ENCODE data around the gene CELA2B. TPM values are rescaled to one million over a fixed set of nuclear protein-coding genes. Genes with fewer than 3 reads are reported as not detected.

The CELA2B gene
- total RNA-seq, 3 donors from 2014 or later (not counting 1 experiment from before 2014, with no cell fraction given), result not detected

- no peak for TF ChIP-seq CTCF (IDR thresholded peaks at IDR 0.05)
- no peak for DNase-seq
- no peaks in the 10 kb centered on the region for H3K9me3 ChIP-seq (ENCODE audit: control insufficient read depth, insufficient read depth, low read length)
- no peak overlapping the region for H3K4me3 ChIP-seq (ENCODE audit: low read length)
- intact Hi-C loops (cut with micrococcal nuclease), result no loop called here
- H3K4me1 ChIP-seq (ENCODE audit: control insufficient read depth, insufficient read depth, low read length), result peaks cover 3% of the 10 kb centered on the region
- ATAC-seq, result no peak
- H3K27ac ChIP-seq (ENCODE audit: low read length), result no peak overlapping the region
- Mint-ChIP-seq H3K27me3 (ENCODE audit: low read depth in 2 of 2) (peaks cover 6 to 18% of the 10 kb centered on the region in 2 donors), H3K4me1 (peaks cover 0 to under 1% of the 10 kb centered on the region in 2 donors), H3K4me3 (no peak overlapping the region), H3K9me3 (no peaks in the 10 kb centered on the region), H3K36me3 (no peaks in the 10 kb centered on the region), H3K27ac (no peak overlapping the region)
- no peaks in the 10 kb centered on the region for H3K36me3 ChIP-seq (ENCODE audit: control insufficient read depth, insufficient read depth, low read length)
- 90% methylated on average over 4 of the region's 6 CpGs for WGBS (ENCODE audit: insufficient coverage)
- H3K27me3 ChIP-seq (ENCODE audit: control insufficient read depth, insufficient read depth, low read length), result peaks cover 9% of the 10 kb centered on the region
These were observed 24.7 kb upstream of the CELA2B start for GRCh38 chr1:15451014-15451722.

GRCh38 chr1:15452216-15452615 lies 23.7 kb upstream of the CELA2B start:
- WGBS (ENCODE audit: insufficient coverage), result 100% methylated on average over 1 of the region's 1 CpG

GRCh38 chr1:15452866-15453571 lies 22.9 kb upstream of the CELA2B start:
- Histone ChIP-seq H3K4me1 (ENCODE audit: control insufficient read depth, insufficient read depth, low read length) (no peaks in the 10 kb centered on the region), H3K9me3 (ENCODE audit: control insufficient read depth, insufficient read depth, low read length) (no peaks in the 10 kb centered on the region), H3K36me3 (ENCODE audit: control insufficient read depth, insufficient read depth, low read length) (no peaks in the 10 kb centered on the region), H3K4me3 (ENCODE audit: low read length) (no peak overlapping the region), H3K27ac (ENCODE audit: low read length) (no peak overlapping the region), H3K27me3 (ENCODE audit: control insufficient read depth, insufficient read depth, low read length) (no peaks in the 10 kb centered on the region)
- intact Hi-C loops (cut with micrococcal nuclease), result no loop called here
- Mint-ChIP-seq H3K4me1 (no peaks in the 10 kb centered on the region), H3K36me3 (no peaks in the 10 kb centered on the region), H3K27me3 (ENCODE audit: low read depth in 2 of 2) (peaks cover 6 to 7% of the 10 kb centered on the region in 2 donors), H3K4me3 (no peak overlapping the region), H3K27ac (no peak overlapping the region), H3K9me3 (no peaks in the 10 kb centered on the region)
- WGBS (ENCODE audit: insufficient coverage), result 95% methylated on average over 10 of the region's 10 CpGs
- ATAC-seq, result no peak
- no peak for TF ChIP-seq CTCF (IDR thresholded peaks at IDR 0.05)
- DNase-seq, result no peak

More at GRCh38 chr1:15452216-15452615, 23.7 kb upstream of the CELA2B start:
- Histone ChIP-seq H3K4me3 (ENCODE audit: low read length) (no peak overlapping the region), H3K27ac (ENCODE audit: low read length) (no peak overlapping the region), H3K4me1 (ENCODE audit: control insufficient read depth, insufficient read depth, low read length) (no peaks in the 10 kb centered on the region), H3K36me3 (ENCODE audit: control insufficient read depth, insufficient read depth, low read length) (no peaks in the 10 kb centered on the region), H3K9me3 (ENCODE audit: control insufficient read depth, insufficient read depth, low read length) (no peaks in the 10 kb centered on the region), H3K27me3 (ENCODE audit: control insufficient read depth, insufficient read depth, low read length) (no peaks in the 10 kb centered on the region)
- Mint-ChIP-seq H3K27me3 (ENCODE audit: low read depth in 2 of 2) (peaks cover 6 to 12% of the 10 kb centered on the region in 2 donors), H3K36me3 (no peaks in the 10 kb centered on the region), H3K4me1 (no peaks in the 10 kb centered on the region), H3K9me3 (no peaks in the 10 kb centered on the region), H3K27ac (no peak overlapping the region), H3K4me3 (no peak overlapping the region)
- TF ChIP-seq CTCF (IDR thresholded peaks at IDR 0.05), result no peak
- no peak for ATAC-seq
- DNase-seq, result no peak
- intact Hi-C loops (cut with micrococcal nuclease), result no loop called here

All from natural killer cell (primary cell).